Uterus (tissue), 2 donors: Measurements from ENCODE around the gene HSPA4.

Experiments
- CTCF ChIP-seq, 4 experiments: fragments of 200-600 bp in 2 of 4; fragments of 450-650 bp in 2 of 4; sonication (generic) in 2 of 4; IDR thresholded peaks; one replicate each; pipeline ENCODE4 v1.5.1; 2016 to 2019; ENCODE audit warnings: antibody characterized with exemption in 4 of 4, mild to moderate bottlenecking in 2 of 4, moderate library complexity in 1 of 4
- POLR2A ChIP-seq, 2 donors: fragments of 450-650 bp; IDR thresholded peaks; one replicate each; pipeline ENCODE4 v1.6.1; 2016; ENCODE audit warnings: antibody characterized with exemption in 2 of 2, mild to moderate bottlenecking in 1 of 2, moderate library complexity in 1 of 2

- TF ChIP-seq CTCF (IDR thresholded peaks at IDR 0.05) (no peak), POLR2A (IDR thresholded peaks at IDR 0.05) (no peak)
Observed at GRCh38 chr5:133140311-133140710, 88.5 kb downstream of the HSPA4 start.
